Astrocyte of the hippocampus (primary cell): ENCODE results near the gene SLC27A1.
"Not testable (repeated sequence)": the region's sequence is repeated elsewhere in the genome, so short reads cannot be mapped to it uniquely, and the experiment has no call there.

Source experiments
- DNase-seq: peaks from one replicate; pipeline ENCODE4 v3.0.0; 2011; ENCODE audit warnings: low read depth, low spot score

Gene SLC27A1

GRCh38 chr19:17486545-17487240, 16.4 kb downstream of the SLC27A1 start:
- DNase-seq = no peak

GRCh38 chr19:17487284-17488121, 17.2 kb downstream of the SLC27A1 start:
- no peak for DNase-seq

GRCh38 chr19:17488593-17489391, 18.5 kb downstream of the SLC27A1 start:
- DNase-seq = peak; percentile 46

- no peak for DNase-seq
Observed at GRCh38 chr19:17489392-17490030, 19.2 kb downstream of the SLC27A1 start.

- no peak for DNase-seq
Observed at GRCh38 chr19:17490411-17490810, 20.1 kb downstream of the SLC27A1 start.

- no peak for DNase-seq
Observed at GRCh38 chr19:17491287-17491686, 21.0 kb downstream of the SLC27A1 start.

- no peak for DNase-seq
Observed at GRCh38 chr19:17495639-17496296, 25.4 kb downstream of the SLC27A1 start.

- DNase-seq = peak; percentile 83
Observed at GRCh38 chr19:17496337-17496997, 26.1 kb downstream of the SLC27A1 start.

- no peak for DNase-seq
Observed at GRCh38 chr19:17497149-17497798, 26.9 kb downstream of the SLC27A1 start.

- not testable (repeated sequence) for DNase-seq
Observed at GRCh38 chr19:17499025-17499424, 28.7 kb downstream of the SLC27A1 start.

- no peak for DNase-seq
Observed at GRCh38 chr19:17499648-17500446, 29.5 kb downstream of the SLC27A1 start.

- DNase-seq = no peak
Observed at GRCh38 chr19:17500447-17501198, 30.3 kb downstream of the SLC27A1 start.

- no peak for DNase-seq
Observed at GRCh38 chr19:17503240-17503639, 32.9 kb downstream of the SLC27A1 start.

GRCh38 chr19:17504030-17504429, 33.7 kb downstream of the SLC27A1 start:
- DNase-seq = no peak

GRCh38 chr19:17504456-17504855, 34.1 kb downstream of the SLC27A1 start:
- DNase-seq = no peak

GRCh38 chr19:17505223-17505622, 34.9 kb downstream of the SLC27A1 start:
- no peak for DNase-seq

GRCh38 chr19:17506745-17507144, 36.4 kb downstream of the SLC27A1 start:
- DNase-seq = no peak

GRCh38 chr19:17508558-17508933, 38.2 kb downstream of the SLC27A1 start:
- DNase-seq = not testable (repeated sequence)
